Activated T-cell treated with anti-CD3 and anti-CD28 coated beads, Interleukin-2, amount 50 U/mL, for 72 hours (primary cell): ENCODE results near the gene KIF24. TPM values are rescaled to one million over a fixed set of nuclear protein-coding genes. Genes with fewer than 3 reads are reported as not detected.
"Not testable (repeated sequence)": the region's sequence is repeated elsewhere in the genome, so short reads cannot be mapped to it uniquely, and the experiment has no call there.

Experiments
- ATAC-seq, 2 donors: fragments of 150-1000 bp; cut with Tn5 transposase; replicated peaks in 1 of 2; 2 replicates each; pipeline ENCODE4 v1.10.0; 2021; ENCODE audit warnings: moderate library complexity in 2 of 2, mild to moderate bottlenecking in 1 of 2
- DNase-seq, 2 donors: peaks; one replicate each; pipeline ENCODE4 v3.0.0; 2021 to 2022; ENCODE audit warnings: mixed read lengths in 1 of 2
- H3K27ac Mint-ChIP-seq: one replicate; pipeline ENCODE4 v1.8.0; 2022; ENCODE audit warnings: mild to moderate bottlenecking, moderate library complexity, mixed read lengths
- H3K27me3 Mint-ChIP-seq: one replicate; pipeline ENCODE4 v1.8.0; 2022; ENCODE audit warnings: low read depth, mixed read lengths
- H3K36me3 Mint-ChIP-seq, 2 donors: one replicate each; pipeline ENCODE4 v1.8.0; 2022; ENCODE audit warnings: mixed read lengths in 2 of 2, mild to moderate bottlenecking in 1 of 2; ENCODE audit not compliant: insufficient read depth in 2 of 2
- H3K4me1 Mint-ChIP-seq: one replicate; pipeline ENCODE4 v1.8.0; 2022; ENCODE audit warnings: low read depth, mixed read lengths
- H3K4me3 Mint-ChIP-seq, 2 donors: one replicate each; pipeline ENCODE4 v1.8.0; 2022; ENCODE audit warnings: mild to moderate bottlenecking in 2 of 2, mixed read lengths in 2 of 2, moderate library complexity in 2 of 2
- H3K9me3 Mint-ChIP-seq, 2 donors: one replicate each; pipeline ENCODE4 v1.8.0; 2022; ENCODE audit warnings: mixed read lengths in 2 of 2
- total RNA-seq, 2 donors: library from RNA; stranded (reverse); gene quantifications; one replicate each; pipeline ENCODE4 v1.2.3, GENCODE V29; 2022

The KIF24 gene
- total RNA-seq, 2 donors from 2014 or later, result 5.8 to 7.4 TPM

- H3K4me1 Mint-ChIP-seq, result peaks cover 41% of the 10 kb centered on the region
- no peak overlapping the region for H3K4me3 Mint-ChIP-seq
- H3K36me3 Mint-ChIP-seq, result peaks cover 0 to 2% of the 10 kb centered on the region in 2 donors
- DNase-seq, result no peak
- no peak overlapping the region for H3K27ac Mint-ChIP-seq
- H3K9me3 Mint-ChIP-seq, result no peaks in the 10 kb centered on the region
- ATAC-seq, result no peak
- H3K27me3 Mint-ChIP-seq, result no peaks in the 10 kb centered on the region
These were observed 3.3 kb upstream of the KIF24 start for GRCh38 chr9:34332076-34332964.

- ATAC-seq (no peak), DNase-seq (no peak)
- Mint-ChIP-seq H3K4me3 (peak overlapping the region; percentile 21 to 38), H3K4me1 (peaks cover 44% of the 10 kb centered on the region), H3K27ac (no peak overlapping the region), H3K36me3 (peaks cover 0 to 2% of the 10 kb centered on the region in 2 donors), H3K27me3 (no peaks in the 10 kb centered on the region), H3K9me3 (no peaks in the 10 kb centered on the region)
These were observed 2.1 kb upstream of the KIF24 start for GRCh38 chr9:34331196-34331595.

DNA sequence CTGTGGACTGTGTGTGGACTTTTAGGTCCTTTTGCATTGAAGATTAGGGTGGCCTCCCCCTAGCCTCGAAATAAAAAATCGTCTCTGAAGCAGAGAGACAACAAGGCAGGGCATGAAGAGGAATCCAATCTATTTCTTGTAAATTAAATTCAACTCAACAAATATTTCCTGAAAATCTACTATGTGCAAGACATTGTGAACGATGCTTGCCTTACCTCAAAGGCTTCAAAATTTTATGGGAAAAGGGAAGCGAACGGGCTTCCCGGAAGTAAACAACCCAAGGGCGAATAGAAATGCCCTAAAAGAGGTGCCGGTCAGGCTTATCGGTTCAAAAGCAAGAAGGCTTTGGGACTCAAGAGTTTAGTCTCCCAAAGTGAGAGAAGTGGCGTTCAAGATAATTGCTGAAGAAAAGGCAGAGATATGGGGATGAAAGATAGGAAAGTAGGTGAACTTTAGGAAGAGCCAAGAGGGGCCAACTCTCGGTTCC is 525 bp downstream of the KIF24 start:
- H3K27me3 Mint-ChIP-seq, result no peaks in the 10 kb centered on the region
- H3K4me1 Mint-ChIP-seq, result peaks cover 39% of the 10 kb centered on the region
- ATAC-seq, result peak in 1 of 2 donors; percentile 0
- peaks cover 0 to 2% of the 10 kb centered on the region in 2 donors for H3K36me3 Mint-ChIP-seq
- H3K4me3 Mint-ChIP-seq, result peak overlapping the region; percentile 98 to 99
- H3K9me3 Mint-ChIP-seq, result no peaks in the 10 kb centered on the region
- peak overlapping the region; percentile 99 for H3K27ac Mint-ChIP-seq
- DNase-seq, result no peak

DNA sequence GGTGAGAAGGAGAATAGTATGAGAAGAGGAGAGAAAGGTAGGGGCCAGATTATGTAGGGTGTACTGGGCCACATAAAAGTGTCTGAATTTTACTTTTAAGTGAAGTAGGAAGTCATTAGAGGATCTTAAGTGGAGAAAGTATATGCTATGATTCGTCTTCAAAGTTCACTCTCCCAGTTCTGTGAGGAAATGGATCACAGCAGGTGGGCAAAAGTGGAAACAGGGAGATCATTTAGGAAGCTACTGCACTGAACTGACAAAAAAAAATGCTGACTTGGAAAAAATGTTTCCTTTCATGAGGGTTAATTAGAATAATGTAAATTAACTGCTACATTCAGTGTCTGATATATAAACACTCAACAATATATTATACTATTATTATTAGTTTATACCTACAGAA is 2.4 kb downstream of the KIF24 start:
- H3K4me1 Mint-ChIP-seq, result peaks cover 29% of the 10 kb centered on the region
- no peak for ATAC-seq
- no peak overlapping the region for H3K27ac Mint-ChIP-seq
- H3K27me3 Mint-ChIP-seq, result no peaks in the 10 kb centered on the region
- H3K9me3 Mint-ChIP-seq, result no peaks in the 10 kb centered on the region
- H3K36me3 Mint-ChIP-seq, result peaks cover 0 to 2% of the 10 kb centered on the region in 2 donors
- DNase-seq, result no peak
- H3K4me3 Mint-ChIP-seq, result no peak overlapping the region

GRCh38 chr9:34322899-34323591 is 6.0 kb downstream of the KIF24 start:
- Mint-ChIP-seq H3K27me3 (no peaks in the 10 kb centered on the region), H3K4me3 (no peak overlapping the region), H3K27ac (no peak overlapping the region), H3K4me1 (peaks cover 9% of the 10 kb centered on the region), H3K9me3 (no peaks in the 10 kb centered on the region), H3K36me3 (no peaks in the 10 kb centered on the region)
- ATAC-seq (no peak), DNase-seq (no peak)

GRCh38 chr9:34321451-34321850 is 7.6 kb downstream of the KIF24 start:
- DNase-seq (no peak), ATAC-seq (no peak)
- H3K27ac Mint-ChIP-seq, result no peak overlapping the region
- no peak overlapping the region for H3K4me3 Mint-ChIP-seq
- no peaks in the 10 kb centered on the region for H3K9me3 Mint-ChIP-seq
- H3K27me3 Mint-ChIP-seq, result no peaks in the 10 kb centered on the region
- no peaks in the 10 kb centered on the region for H3K36me3 Mint-ChIP-seq
- no peaks in the 10 kb centered on the region for H3K4me1 Mint-ChIP-seq

GRCh38 chr9:34318163-34318790 is 10.8 kb downstream of the KIF24 start:
- Mint-ChIP-seq H3K4me3 (no peak overlapping the region), H3K36me3 (no peaks in the 10 kb centered on the region), H3K4me1 (no peaks in the 10 kb centered on the region), H3K9me3 (no peaks in the 10 kb centered on the region), H3K27me3 (no peaks in the 10 kb centered on the region), H3K27ac (no peak overlapping the region)
- ATAC-seq (no peak), DNase-seq (no peak)

GRCh38 chr9:34317436-34317835 is 11.6 kb downstream of the KIF24 start:
- H3K36me3 Mint-ChIP-seq, result no peaks in the 10 kb centered on the region
- no peak overlapping the region for H3K4me3 Mint-ChIP-seq
- ATAC-seq (no peak), DNase-seq (no peak)
- H3K27me3 Mint-ChIP-seq, result no peaks in the 10 kb centered on the region
- H3K9me3 Mint-ChIP-seq, result no peaks in the 10 kb centered on the region
- no peaks in the 10 kb centered on the region for H3K4me1 Mint-ChIP-seq
- H3K27ac Mint-ChIP-seq, result no peak overlapping the region

GRCh38 chr9:34311499-34312185 is 17.4 kb downstream of the KIF24 start:
- H3K9me3 Mint-ChIP-seq, result no peaks in the 10 kb centered on the region
- H3K4me1 Mint-ChIP-seq, result no peaks in the 10 kb centered on the region
- no peak overlapping the region for H3K4me3 Mint-ChIP-seq
- no peaks in the 10 kb centered on the region for H3K27me3 Mint-ChIP-seq
- DNase-seq (no peak), ATAC-seq (no peak)
- H3K27ac Mint-ChIP-seq, result no peak overlapping the region
- H3K36me3 Mint-ChIP-seq, result peaks cover 0 to 1% of the 10 kb centered on the region in 2 donors

DNA sequence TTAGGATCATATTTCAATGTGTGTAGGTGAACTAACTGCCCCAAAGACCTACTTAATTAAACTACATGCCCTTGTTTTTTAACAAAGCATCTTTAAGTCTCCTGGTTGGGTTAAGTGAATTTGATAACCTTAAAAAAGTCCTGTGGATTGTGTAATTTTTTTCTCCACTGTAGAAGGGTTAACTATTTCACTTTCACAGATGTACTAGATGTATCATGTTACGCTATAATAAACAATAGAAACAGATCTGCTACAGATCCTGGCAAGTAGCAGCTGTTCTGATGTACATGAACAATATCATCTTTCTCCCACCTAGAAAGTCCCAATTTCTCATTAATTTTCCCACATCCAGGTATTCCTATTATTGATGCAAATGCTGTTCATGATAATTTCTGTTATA is 18.9 kb downstream of the KIF24 start:
- no peaks in the 10 kb centered on the region for H3K27me3 Mint-ChIP-seq
- H3K27ac Mint-ChIP-seq, result no peak overlapping the region
- H3K36me3 Mint-ChIP-seq, result peaks cover 0 to 1% of the 10 kb centered on the region in 2 donors
- no peak for DNase-seq
- H3K4me1 Mint-ChIP-seq, result no peaks in the 10 kb centered on the region
- no peaks in the 10 kb centered on the region for H3K9me3 Mint-ChIP-seq
- ATAC-seq, result no peak
- H3K4me3 Mint-ChIP-seq, result no peak overlapping the region

- not testable (repeated sequence) for H3K4me3 Mint-ChIP-seq, H3K9me3 Mint-ChIP-seq
These were observed 20.8 kb downstream of the KIF24 start for GRCh38 chr9:34308316-34308715.

DNA sequence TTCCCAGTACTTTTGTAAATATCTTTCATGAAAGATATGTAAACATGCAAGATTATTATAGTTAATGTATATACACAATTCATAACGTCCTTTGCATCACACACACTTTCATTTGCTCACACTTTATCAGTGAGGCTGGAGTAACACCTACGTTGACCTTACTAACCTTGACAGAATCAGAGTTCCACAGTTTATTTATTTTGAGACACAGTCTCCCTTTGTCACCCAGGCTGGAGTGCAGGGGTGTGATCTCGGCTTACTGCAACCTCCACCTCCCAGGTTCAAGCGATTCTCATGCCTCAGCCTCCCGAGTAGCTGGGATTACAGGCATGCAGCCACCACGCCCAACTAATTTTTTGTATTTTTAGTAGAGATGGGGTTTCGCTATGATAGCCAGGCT is 28.0 kb downstream of the KIF24 start:
- H3K36me3 Mint-ChIP-seq, H3K9me3 Mint-ChIP-seq, H3K4me1 Mint-ChIP-seq, H3K27ac Mint-ChIP-seq, H3K27me3 Mint-ChIP-seq, ATAC-seq, H3K4me3 Mint-ChIP-seq, DNase-seq: not testable (repeated sequence)

More at GRCh38 chr9:34308316-34308715, 20.8 kb downstream of the KIF24 start:
- H3K4me1 Mint-ChIP-seq, H3K27me3 Mint-ChIP-seq, H3K27ac Mint-ChIP-seq, ATAC-seq, H3K36me3 Mint-ChIP-seq, DNase-seq: not testable (repeated sequence)
